HG03354 (cell line): ENCODE data around the gene PPBP.

Experiments
- ATAC-seq: cut with Tn5 transposase; IDR thresholded peaks from one replicate; pipeline ENCODE4 v1.9.1; 2021; ENCODE audit warnings: mild to moderate bottlenecking; ENCODE audit not compliant: unreplicated experiment, poor library complexity, severe bottlenecking

PPBP gene, protein sequence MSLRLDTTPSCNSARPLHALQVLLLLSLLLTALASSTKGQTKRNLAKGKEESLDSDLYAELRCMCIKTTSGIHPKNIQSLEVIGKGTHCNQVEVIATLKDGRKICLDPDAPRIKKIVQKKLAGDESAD

DNA sequence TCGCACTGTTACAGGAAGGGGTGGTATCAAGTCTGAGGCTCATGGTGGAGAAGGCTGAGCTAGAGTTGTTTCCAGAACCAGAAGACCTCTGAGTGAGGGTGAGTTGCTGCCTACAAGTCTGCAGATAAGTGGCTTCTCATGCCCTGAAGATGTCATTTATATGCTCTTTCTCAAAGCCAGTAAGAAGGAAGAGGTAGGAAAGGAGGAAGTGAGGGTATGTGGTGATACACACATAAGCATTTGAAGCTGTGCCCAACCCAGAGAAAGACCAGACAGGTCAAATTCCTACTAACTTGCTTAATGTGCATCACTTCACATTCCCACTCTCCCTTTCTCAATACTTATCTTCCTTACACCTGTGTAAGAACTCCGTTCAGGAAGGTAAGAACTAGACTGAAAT lies at the start of gene PPBP:
TSS of gene PPBP (minus strand) at position 130 of the 400 bp plus-strand sequence. CDS start at position 43, 87 bp downstream.
- ATAC-seq, result no peak

DNA sequence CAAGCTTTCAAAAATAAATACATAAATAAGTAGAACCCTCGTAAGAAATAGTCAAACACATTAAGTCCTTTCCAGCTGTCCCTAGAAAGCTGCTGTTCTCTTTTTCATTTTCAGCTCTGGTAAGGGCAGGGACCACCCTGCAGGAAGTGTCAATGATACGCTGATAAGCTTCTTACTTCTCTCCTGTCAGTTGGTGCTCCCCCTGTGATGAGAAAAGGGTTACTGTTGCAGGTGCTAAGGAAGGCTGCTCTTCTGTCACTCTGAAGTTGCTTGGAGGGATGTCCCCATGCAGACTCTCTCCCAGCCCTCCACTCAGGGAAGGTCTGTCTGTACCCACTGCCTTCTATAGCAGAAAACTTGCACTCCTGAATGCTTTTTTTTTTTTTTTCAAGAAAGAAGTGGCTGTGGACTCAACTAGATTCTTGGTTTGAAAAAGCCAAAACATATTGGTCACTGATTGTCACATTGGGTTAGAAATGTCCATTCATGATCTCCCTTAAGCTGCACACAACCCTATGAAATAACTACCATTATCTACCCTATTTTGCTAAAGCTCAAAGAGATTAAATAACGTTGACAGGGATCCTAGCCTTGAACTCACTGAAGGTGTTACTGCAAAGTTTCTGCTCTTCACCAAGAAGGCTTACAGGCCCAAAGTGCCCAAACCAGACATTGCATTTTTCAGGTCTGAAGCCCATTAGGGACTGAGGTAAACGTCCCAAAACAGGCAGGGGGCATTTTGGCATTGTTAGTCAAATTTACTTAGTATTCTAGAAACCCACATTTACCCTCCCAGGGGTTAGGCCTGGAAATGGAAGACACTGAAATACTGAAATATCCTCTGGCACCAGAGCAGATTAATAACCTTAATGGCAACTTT lies 49.3 kb upstream of the PPBP start:
- ATAC-seq, result no peak

DNA sequence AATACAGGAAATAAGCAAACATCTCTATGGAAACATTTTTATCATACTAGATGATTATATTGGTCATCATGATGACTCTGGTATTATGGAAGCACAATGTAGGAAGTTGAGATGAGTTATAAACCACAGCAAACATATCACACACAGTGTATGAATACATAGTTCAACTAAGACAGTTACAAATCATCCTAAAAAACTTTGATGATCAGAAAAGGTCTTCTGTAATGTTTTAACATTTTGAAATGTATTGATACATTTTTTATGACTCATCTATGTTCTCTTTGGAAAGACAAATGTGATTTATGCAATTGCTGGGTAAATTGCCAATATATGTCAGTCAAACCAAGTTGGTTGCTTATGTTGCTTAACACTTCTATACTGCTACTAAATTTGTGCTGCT lies 45.7 kb upstream of the PPBP start:
- no peak for ATAC-seq

DNA sequence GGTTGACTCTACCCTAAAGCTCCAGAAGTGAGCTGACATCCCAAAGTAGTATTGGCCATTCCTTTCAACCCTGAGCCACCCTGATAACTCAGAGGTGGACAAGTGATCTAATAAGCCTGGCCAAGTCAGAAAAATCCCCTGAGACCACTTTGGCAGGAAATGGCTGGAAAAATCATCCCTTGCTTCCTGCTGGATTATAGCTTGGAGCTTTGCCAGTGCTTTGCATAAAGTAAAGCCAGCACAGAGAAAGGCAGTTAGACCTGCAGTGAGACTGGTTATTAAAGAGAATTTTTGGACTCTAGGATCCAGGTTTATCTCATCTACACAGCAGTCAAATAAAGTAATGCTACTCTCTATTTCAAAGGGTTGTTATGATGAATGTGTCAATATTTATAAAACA lies 44.1 kb upstream of the PPBP start:
- no peak for ATAC-seq

DNA sequence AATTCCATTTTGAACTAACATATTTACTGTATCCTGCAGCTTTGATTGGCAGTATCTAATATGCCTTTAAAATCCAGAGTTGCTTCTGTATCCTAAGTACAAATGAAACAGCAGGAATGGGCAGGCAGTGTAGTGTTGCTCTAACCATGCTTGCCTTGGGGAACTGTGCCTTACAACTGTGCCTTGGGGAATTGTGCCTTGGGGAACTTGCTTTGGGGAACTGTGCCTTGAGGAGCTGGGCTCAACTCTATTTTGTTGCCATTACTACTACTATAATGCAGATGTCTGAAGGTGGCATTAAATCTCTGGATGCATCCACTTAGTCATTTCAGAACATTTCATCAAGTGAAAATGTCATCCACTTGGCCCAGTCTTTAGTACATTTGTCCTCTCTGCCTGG lies 43.6 kb upstream of the PPBP start:
- ATAC-seq, result no peak

DNA sequence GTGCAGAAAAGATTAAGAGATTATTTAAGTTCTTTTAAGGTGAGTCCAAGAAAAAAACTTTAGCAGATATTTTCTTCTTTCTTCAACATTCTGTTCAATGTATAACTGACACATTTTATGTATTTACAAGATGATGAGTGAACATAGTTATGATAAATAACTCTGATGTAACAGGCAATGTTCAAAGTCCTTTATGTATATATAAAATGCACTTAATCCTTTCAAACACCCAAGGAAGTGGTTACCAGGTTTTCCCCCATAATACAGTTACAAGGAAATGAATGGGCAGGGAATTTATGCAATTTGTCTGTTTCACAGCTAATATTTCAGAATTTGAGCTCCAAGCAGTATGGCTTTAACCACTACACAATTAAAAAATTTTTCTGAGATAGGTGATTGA lies 42.3 kb upstream of the PPBP start:
- no peak for ATAC-seq

DNA sequence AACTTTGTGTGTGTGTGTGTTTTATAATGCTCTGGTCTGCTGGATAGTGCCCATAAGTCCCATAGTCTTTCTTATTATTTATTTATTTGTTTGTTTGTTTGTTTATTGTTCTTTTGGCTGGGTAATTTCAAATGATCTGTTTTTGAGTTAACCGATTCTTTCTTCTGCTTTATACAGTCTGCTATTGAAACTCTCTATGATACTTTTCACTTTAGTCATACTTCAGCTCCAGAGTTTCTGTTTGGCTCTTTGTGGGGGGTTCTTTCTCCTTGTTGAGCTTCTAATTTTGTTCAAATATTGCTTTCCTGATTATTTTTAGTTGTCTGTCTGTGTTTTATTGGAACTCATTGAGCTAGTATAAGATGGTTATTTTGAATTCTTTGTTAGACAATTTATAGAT lies 40.5 kb upstream of the PPBP start:
- ATAC-seq, result no peak

DNA sequence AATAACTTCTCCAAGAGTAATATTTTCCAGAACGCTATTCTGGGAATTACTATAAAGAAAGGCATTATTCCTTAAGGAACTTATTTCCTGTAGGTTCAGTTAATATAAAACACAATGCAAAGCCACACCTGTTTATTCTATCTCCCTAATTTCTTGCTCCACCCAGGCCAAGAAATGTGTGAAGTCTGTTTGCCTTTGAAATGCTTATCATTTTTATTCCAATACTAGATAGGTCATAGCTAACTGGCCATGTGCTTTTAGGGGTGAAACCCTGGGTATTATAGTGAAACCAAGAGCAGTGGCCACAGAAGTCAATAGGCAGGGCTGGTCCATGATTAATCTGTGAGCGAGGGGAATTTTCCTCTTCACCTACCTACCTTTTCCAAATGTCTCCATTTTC lies 35.7 kb upstream of the PPBP start:
- no peak for ATAC-seq

DNA sequence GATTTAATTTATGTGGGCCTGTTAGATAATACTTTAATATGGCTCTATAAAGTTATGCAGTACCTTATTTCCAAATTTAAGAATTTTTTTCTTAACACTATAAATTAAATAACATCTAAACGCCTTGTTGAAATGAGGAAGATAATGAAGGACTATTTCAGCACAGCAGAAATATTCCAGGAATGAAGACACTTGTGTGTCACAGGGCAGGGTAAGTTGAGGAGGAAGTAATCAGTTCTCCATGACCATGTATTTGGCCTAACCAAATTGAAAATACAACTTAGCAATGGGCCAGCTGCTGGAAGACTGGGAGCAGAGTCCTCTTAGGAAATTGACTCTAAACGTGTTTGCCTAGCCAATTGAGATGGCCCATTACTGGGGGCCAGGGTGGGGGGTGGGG lies 33.6 kb upstream of the PPBP start:
- ATAC-seq, result no peak

DNA sequence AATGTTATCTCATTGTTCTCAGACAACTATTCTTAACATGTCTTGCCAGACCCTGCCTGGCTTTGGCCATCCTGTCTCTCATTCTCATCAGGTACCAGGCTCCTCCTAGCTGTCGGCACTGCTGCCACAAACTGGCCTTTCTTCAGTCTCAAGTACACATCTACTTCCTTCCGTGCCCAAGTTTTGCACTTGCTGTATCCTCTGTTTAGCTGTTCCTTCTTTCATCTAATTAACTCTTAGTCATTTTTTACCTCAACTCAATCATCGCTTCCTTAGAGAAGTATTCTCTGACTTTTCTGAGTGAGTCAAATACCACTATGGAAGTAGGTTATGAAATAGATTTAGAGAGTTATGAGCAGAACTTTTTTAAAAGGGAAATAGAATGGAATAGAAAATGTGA lies 30.8 kb upstream of the PPBP start:
- no peak for ATAC-seq

DNA sequence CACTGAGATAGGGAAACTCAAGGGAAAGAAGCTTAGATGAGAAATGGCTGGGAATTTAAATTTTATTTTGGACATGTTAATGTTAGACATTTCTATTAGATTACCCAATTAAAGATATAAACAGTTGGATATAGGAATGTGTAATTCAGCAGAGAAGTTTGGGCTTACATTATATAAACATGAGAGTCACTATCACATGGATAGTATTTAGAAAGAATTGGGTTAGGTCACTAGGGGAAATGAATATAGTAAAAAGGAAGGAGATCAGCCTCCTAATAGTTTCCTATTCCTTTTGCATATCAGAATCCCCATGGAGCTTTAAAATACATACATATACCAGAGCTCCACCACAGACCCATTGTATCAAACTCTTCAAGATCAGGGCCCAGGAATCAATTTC lies 30.1 kb upstream of the PPBP start:
- ATAC-seq, result no peak

DNA sequence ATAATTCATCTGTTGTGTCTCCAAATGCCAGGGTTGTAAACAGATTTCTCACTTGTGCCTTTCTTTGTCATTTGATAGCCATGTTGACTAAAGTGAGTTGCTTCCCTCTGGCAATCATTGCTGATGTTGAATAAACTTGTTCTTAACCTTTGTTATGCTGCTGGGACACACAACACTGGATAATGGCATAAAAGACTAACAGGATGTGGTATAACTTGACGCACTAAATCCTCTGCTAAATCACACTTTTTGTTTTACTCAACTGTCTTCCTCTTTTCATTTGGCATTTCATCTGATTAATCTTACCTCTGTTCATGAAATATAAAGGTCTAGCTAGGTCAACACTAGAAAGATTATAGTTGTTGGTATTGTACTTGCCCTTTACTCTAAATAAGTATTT lies 28.1 kb upstream of the PPBP start:
- ATAC-seq, result no peak

DNA sequence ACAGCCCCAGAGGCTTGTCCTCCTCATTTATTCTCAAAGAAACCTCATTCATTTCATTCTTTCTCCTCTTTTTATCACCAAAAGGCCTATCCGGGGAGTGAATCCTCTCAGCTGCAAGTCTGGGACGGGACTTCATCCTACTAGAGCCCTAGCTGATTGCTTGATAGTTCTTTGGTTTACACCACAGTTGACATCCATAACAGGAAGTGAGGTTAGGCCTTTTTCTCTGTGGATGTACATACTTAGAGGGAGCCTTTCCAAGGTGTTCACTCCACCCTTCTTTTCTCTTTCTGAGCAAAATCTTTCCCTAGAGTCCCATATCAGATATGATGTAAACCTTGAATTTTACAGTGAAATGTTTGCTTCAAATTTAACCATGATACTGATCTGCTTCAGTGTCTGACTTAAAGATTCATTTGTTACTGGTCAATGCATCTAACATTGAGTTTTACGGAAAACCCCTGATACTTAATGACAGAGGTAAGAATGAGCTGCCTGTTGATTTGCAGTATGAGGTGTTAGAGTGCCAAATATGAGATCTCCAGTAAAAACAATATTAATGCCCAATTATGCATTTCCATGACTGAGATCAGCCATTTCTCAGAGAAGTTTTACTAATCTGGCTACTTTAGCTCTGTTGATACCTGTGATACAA lies 27.3 kb upstream of the PPBP start:
- ATAC-seq, result no peak

DNA sequence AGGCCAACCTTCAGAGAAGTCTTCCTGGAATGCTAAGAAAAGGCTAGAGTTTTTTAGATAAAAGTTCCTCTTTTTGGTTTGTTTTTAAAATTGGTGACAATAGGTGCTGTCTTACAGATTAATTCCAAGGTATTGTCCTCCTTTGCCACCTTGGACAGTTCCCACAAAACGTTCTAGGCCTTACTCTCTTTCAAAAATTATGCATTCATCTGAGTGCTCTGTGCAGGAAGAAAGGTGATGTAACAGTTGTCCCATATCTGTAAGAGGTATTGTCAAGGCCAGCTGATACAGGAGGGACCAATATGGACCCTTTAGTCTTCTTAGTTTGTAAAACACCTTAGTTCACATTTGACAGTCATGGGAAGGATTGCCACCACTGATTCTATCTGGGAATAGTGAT lies 26.3 kb upstream of the PPBP start:
- ATAC-seq, result no peak

DNA sequence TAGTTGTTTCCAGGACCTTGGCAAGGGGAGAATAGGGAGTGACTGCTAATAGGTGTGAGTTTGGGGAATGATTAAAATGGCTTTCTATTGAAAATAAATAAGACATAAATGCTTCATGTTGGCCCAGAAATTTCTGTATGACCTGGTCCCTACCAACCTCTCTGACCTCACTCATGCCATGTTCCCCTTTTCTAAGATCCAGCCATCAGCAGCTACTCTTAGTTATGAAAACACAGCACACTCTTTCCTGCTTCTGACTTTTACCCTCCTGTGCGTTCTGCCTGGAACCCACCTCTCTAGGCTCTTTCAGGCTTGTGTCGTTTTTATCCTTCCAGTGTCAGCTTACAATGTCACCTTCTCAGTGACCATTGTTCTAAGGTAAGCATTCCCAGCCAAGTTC lies 25.3 kb upstream of the PPBP start:
- no peak for ATAC-seq

DNA sequence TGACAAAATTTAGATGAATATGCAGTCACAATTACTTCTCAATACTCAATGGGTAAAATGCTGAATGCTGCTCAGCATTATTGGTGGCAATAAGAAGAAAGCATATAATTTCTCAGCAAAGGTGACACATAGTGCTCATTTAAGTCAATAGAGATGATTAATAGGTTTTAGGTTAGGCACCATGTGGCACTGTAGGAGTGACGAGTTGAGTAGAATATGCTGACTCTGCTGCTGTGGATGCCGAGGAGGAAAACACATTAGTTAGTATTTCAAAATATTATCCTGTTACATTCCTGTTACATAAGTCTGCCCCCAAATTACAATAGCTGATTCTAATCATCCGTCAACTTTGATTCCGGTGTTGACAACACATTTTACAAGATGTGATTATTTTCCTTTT lies 24.1 kb upstream of the PPBP start:
- ATAC-seq, result no peak

DNA sequence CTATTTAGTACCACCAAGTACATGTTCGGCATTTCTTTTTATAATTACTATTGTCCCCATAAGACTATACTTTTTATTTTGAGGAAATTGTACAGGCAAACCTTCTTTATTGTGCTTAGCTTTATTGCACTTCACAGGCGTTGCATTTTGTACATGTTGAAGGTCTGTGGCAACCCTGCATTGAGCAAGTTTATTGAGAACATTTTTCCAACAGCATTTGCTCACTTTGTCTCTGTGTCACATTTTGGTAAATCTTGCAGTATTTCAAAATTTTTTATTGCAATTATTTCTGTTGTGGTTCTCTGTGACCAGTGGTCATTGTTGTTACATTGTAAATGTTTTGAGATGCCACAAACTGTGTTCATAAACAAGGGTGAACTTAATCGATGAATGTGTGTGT lies 21.3 kb upstream of the PPBP start:
- ATAC-seq, result no peak

DNA sequence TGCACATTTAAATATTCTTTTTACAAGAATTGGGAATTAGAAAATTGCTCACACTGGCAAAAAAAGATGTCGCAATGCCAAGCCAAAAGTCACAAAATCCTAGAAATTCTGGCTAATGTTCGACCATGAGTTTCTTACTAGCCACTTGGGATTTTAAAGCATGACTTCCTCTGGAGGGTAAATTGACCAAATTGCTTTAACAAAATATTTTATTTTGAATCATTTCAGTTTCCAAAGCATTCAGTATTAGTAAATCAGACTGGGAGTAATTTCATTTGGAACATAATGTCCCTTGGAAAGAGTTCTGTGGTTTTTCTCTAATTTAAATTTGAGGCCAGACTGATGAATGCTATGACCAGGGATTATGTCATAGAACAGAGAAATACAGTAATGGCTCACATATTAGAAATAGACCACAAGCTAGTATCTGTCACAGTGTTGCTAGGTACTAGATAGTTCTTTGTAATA lies 18.1 kb upstream of the PPBP start:
- peak; percentile 79 for ATAC-seq

DNA sequence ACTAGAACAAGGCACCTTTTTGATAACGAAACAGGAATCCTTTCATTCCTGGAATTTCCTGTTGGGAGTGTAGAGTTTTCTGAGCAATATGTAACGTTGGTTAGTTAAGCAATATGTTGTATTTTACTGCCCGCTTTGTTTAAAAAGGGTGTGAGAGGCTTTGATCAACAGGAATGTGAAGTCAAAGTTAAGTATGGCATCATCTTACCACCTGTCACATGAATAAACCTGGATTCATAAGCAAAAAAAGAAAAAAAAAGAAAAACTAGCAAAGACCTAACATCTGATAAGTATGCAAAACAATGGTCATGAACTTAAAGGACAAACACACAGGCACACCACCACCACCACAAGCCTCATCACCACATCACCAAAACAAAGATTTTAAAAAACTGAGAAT lies 17.5 kb upstream of the PPBP start:
- ATAC-seq, result no peak

DNA sequence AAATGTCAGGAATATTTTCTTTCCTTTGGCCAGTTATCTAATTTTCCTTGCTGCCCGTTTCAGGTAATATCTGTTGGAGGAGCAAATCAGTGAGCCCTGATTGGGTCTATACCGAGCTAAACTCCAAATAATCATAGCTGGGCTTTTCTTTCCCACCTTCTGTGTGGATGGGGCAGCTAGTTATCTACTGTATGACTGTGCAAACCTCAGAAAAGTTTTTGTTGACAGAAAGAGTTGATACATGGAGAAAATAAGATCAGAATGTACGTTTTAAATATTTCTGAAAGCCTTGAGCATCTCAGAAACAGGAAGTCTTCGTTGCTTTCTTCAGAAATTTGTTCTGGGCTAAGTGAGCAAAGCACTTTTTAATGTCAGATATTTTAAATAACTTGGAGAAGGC lies 16.7 kb upstream of the PPBP start:
- no peak for ATAC-seq

DNA sequence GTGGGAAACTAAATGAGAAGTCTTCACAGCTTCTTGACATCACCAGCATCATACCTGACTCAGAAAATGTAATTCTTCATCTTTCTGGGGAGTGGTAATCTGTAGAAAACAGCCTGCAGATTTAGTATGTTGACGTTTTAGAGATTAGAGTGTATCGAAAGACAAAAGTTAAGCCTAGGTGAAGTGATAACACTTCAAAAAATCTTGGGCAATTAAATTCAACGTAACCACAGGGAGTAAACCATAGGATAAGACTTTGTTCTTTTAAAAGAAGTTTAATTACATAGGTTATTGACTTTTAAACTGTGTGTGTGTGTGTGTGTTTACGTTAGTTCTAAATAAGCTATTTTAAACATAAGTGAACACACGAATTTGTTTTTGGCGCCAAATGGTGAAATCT lies 12.3 kb upstream of the PPBP start:
- no peak for ATAC-seq
